ENCODE measurements around the gene MB.

DNA sequence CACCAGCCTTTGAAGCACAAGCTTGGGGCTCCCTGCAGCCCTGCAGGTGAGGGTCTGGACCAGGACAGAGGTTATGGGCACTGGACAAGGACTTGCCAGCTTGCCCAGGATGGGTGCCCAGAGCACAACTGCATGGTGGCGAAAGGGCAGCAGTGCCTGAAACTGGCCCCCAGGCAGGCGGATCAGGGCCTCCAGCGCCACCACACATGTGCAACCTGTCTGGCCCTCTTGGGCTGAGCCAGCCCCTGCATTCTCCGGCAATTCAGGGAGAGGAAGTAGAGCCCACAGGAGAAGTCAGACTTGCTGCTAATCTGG, 18.8 kb downstream of the MB start:
- TF ChIP-seq, protein P1, sequence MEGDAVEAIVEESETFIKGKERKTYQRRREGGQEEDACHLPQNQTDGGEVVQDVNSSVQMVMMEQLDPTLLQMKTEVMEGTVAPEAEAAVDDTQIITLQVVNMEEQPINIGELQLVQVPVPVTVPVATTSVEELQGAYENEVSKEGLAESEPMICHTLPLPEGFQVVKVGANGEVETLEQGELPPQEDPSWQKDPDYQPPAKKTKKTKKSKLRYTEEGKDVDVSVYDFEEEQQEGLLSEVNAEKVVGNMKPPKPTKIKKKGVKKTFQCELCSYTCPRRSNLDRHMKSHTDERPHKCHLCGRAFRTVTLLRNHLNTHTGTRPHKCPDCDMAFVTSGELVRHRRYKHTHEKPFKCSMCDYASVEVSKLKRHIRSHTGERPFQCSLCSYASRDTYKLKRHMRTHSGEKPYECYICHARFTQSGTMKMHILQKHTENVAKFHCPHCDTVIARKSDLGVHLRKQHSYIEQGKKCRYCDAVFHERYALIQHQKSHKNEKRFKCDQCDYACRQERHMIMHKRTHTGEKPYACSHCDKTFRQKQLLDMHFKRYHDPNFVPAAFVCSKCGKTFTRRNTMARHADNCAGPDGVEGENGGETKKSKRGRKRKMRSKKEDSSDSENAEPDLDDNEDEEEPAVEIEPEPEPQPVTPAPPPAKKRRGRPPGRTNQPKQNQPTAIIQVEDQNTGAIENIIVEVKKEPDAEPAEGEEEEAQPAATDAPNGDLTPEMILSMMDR (IDR thresholded peaks at IDR 0.05), result no peak
- no peak for TF ChIP-seq POLR2A (IDR thresholded peaks at IDR 0.05)

All from Peyer's patch (tissue), 4 donors.